HG02642 (cell line): ENCODE measurements around the gene GRIK4.
A peak's percentile ranks its signal among the peaks of the same experiment; 100 is the strongest.

ENCODE experiments used
- ATAC-seq: cut with Tn5 transposase; IDR thresholded peaks from one replicate; pipeline ENCODE4 v1.9.1; 2021; ENCODE audit warnings: mild to moderate bottlenecking; ENCODE audit not compliant: unreplicated experiment, poor library complexity

GRIK4 gene

GRCh38 chr11:120952461-120953434 lies 441.2 kb downstream of the GRIK4 start:
- peak; percentile 54 for ATAC-seq

GRCh38 chr11:120954381-120954780 lies 442.8 kb downstream of the GRIK4 start:
- no peak for ATAC-seq

DNA sequence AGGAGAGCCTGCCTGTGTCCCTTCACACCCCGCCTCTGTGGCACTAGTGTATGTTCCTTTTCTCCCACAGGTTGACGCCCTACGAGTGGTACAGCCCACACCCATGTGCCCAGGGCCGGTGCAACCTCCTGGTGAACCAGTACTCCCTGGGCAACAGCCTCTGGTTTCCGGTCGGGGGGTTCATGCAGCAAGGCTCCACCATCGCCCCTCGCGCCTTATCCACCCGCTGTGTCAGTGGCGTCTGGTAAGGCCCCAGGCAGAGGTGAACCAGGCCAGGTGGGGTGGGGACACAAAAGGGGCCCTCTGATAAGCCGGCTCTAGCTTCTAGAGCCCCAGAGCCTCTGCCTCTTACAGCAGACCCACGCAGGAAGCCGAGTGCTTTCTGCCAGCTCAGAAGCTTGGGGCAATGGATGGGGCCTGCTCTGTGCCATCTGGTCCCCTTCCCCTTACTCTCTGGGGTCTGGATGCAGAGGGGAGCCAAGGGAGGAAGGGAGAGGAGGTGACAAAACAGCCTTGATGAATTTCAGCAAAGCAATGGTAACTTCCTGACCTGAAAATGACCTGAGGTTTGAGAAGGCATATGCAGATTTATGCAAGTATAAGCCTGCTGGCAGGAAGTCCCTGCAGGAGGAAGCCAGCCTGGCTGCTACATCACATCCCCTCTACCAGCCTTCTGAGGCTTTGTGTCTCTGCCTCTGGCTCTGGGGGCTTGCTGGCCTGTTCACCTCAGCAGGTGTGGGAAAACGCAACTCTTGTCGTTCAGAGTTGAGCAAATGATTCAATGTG lies 445.4 kb downstream of the GRIK4 start:
- no peak for ATAC-seq

DNA sequence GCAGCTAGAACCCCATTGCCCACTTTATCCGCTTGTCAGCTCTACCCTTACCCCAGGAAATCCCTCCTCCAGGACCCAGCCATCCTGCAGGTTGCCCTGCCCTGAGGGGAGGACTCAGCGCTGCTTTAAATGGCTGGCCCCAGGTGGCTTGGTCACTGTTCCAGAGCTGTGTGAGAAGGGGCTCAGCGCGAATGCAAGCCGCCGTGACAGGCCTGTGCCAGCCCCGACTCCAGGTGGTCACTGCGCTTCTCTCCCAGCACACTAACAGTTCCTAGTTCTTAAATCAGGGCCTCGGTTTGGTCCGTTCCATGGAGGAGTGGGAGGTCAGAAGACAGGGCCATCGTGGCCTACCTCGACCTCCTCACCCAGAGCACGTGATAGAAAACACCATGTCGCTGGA lies 446.6 kb downstream of the GRIK4 start:
- no peak for ATAC-seq

DNA sequence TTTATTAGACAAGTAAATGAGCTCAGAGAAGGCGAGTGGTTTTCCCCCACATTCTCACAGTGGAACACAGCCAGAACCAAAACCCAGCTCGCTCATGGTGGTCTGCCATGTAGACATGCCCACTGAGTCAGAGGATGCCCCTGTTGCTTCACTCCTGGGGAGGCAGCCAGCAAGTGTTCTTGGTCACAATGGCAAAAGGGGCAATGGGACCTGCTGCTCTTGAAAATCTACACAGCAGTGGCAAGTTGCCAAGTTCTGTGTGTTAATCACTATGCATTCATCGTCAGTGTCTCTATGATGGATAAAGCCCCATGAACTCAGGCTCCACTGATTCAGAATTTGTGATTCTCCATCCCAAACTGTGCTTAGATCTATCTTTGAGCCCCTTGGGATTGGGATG lies 447.6 kb downstream of the GRIK4 start:
- no peak for ATAC-seq

- no peak for ATAC-seq
Measured at GRCh38 chr11:120964857-120965256, 453.3 kb downstream of the GRIK4 start.

- no peak for ATAC-seq
Measured at GRCh38 chr11:120966840-120967239, 455.3 kb downstream of the GRIK4 start.

DNA sequence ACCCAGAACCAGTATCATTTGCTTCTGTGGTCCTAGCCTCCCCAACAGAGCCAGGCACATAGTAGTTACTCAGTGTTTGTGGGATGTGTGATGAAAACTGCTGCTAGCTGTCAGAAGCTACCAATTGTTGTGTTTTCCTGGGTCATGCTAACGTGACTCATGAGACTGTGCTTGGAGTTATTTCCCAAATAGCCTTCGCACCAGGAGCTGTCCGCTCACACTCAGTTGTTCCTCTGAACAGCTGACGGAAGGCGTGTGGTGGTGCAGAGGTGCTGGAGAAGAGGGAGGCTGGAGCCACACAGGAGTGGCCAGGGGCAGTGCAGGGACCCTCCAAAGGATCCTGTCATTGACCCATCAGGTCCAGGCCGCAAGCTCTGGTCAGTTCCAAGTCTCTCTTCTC lies 458.4 kb downstream of the GRIK4 start:
- no peak for ATAC-seq

DNA sequence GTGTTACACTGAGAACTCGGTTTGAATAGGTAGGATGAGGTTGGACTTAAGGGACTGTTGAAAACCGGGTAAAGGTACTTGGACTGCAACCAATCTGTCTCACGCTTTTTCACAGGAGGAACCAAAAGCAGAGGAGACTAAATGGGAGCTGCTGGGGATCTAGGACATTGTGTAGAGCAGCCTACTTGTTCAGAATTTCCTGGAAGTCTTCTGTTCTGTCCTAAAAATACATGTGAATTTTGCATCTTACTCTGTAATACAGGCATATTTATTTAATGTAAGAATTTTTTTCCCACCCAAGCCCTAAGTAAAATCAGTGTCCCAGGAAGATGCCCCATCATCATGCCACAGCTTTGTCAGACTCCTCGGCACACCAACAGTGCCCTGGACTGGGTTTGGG lies 460.3 kb downstream of the GRIK4 start:
- ATAC-seq: no peak

DNA sequence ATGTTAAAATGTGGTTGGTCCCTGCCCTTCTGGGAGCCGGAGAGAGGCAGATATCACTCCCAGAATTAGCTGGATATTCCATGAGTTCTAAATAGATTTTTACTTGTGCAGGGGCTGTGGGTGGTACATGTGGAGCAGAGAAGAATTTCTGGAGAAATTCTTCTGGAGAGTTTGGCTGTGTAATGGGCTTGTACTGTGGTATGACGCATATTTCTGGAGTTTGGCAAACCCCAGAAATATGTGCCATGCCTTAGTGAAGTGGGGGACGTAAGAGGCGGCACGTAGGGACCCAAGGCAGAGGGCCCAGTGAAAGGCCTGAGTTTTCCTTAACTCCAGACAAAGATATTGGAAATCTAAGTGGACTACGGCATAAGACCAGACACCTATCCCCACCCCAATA lies 461.1 kb downstream of the GRIK4 start:
- ATAC-seq: no peak

- no peak for ATAC-seq
Measured at GRCh38 chr11:120973501-120973900, 462.0 kb downstream of the GRIK4 start.

GRCh38 chr11:120974466-120974865 lies 462.9 kb downstream of the GRIK4 start:
- ATAC-seq: no peak

GRCh38 chr11:120974965-120975364 lies 463.4 kb downstream of the GRIK4 start:
- ATAC-seq: no peak

DNA sequence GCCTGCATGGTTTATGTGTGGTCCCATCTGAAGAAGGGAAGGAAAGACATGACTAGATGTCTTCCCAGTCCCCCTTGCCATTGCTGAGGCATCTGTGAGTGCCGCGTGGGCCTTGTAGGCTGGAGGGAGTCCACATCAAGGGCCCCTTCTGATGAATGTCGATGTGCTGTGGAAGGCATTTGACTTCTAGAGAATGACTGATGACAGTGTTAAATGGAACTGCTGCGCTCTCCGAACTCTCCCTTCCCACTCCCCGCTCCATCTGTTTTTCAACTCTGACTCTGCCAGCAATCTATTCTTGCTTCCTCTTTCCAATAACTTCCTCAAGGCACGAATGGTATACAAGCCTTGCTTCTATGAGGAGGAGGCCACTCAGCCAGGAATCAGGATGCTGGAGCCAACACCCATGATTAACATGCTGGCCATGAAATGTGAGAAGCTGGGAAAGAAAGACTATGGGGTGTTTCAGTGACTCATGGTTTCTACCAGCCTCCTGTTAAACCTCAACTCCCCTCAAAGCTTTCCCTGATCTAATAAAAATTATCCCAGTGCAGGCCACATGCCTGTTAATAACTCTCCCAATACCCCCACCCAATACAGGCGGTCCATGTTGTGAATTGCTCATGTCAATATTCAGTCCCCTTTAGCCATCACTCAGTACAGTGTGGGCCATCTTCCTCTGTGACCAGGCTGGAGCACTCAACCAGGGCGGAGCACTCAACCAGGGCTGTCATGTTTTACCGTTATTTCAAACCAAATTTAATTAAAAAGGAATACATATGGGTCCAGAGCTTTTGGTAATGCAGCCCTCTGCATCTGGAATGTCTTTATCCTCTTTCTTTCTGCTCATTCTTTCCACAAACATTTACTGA lies 466.0 kb downstream of the GRIK4 start:
- no peak for ATAC-seq

- ATAC-seq: no peak
Measured at GRCh38 chr11:120978701-120979100, 467.2 kb downstream of the GRIK4 start.

DNA sequence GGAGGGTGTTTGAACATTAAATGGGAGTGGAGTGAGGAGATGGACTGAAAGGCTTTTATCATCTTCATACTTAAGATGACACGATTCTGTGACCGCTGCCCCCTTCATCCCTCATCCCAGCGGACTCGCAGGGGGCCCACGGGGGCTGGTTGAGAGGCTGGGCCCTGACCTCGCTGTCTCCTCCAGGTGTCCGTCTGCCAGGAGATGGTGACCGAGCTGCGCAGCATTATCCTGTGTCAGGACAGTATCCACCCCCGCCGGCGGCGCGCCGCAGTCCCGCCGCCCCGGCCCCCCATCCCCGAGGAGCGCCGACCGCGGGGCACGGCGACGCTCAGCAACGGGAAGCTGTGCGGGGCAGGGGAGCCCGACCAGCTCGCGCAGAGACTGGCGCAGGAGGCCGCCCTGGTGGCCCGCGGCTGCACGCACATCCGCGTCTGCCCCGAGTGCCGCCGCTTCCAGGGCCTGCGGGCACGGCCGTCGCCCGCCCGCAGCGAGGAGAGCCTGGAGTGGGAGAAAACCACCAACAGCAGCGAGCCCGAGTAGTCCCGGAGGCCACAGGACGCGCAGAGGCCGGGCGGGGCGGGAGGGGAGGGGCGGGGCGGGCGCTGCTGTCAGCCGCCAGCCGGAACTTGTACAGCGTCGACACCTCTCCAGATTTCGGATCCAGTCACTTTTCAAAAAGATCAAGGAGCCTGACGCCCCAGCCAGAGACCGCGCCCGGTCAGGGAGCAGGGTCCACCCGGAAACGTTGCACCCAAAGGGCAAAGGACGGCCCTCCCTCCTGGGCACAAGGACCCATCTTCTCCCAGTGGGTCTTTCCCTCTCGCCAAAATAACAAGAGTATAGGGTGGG lies 474.4 kb downstream of the GRIK4 start:
- ATAC-seq: peak; percentile 69

GRCh38 chr11:120988603-120989002 lies 477.1 kb downstream of the GRIK4 start:
- no peak for ATAC-seq

- ATAC-seq: no peak
Measured at GRCh38 chr11:120991830-120992686, 480.5 kb downstream of the GRIK4 start.
